GM23338 (cell line): ENCODE results near the gene KDM4C. TPM values are rescaled to one million over a fixed set of nuclear protein-coding genes. Genes with fewer than 3 reads are reported as not detected.

Source experiments
- ATAC-seq: fragments of 200-7000 bp; cut with Tn5 transposase; 3 replicates; pipeline ENCODE4 v1.9.1; 2020
- DNase-seq: peaks from one replicate; pipeline ENCODE4 v3.0.0-alpha.2; 2015; ENCODE audit warnings: low spot score
- H2AFZ ChIP-seq: fragments of 200-600 bp; sonication (generic); 2 replicates; pipeline ENCODE4 v1.8.0; 2016; ENCODE audit warnings: antibody characterized with exemption, mild to moderate bottlenecking, moderate library complexity
- H3F3A ChIP-seq: fragments of 200-600 bp; sonication (generic); replicated peaks from 2 replicates; pipeline ENCODE4 v1.8.0; 2017; ENCODE audit warnings: antibody characterized with exemption, mixed run types, low read depth
- H3K27ac ChIP-seq: fragments of 200-600 bp; sonication (generic); 2 replicates; pipeline ENCODE4 v1.6.1; 2016; ENCODE audit warnings: low read depth
- H3K27me3 ChIP-seq: fragments of 200-600 bp; sonication (generic); 2 replicates; pipeline ENCODE4 v1.8.0; 2016; ENCODE audit warnings: mild to moderate bottlenecking, mixed run types, moderate library complexity; ENCODE audit not compliant: insufficient read depth
- H3K36me3 ChIP-seq: fragments of 200-600 bp; sonication (generic); 2 replicates; pipeline ENCODE4 v1.8.0; 2016; ENCODE audit warnings: mild to moderate bottlenecking; ENCODE audit not compliant: insufficient read depth
- H3K4me1 ChIP-seq: fragments of 200-600 bp; sonication (generic); 2 replicates; pipeline ENCODE4 v1.8.0; 2016; ENCODE audit warnings: mild to moderate bottlenecking, moderate library complexity; ENCODE audit not compliant: insufficient read depth
- H3K4me2 ChIP-seq: fragments of 200-600 bp; sonication (generic); 2 replicates; pipeline ENCODE4 v1.7.1; 2017; ENCODE audit warnings: mixed run types
- H3K4me3 ChIP-seq: fragments of 200-600 bp; sonication (generic); 2 replicates; pipeline ENCODE4 v1.6.1; 2016; ENCODE audit warnings: mixed run types
- H3K79me2 ChIP-seq: fragments of 200-600 bp; sonication (generic); replicated peaks from 2 replicates; pipeline ENCODE4 v1.8.0; 2017; ENCODE audit warnings: mild to moderate bottlenecking; ENCODE audit not compliant: insufficient read depth
- H3K9me2 ChIP-seq: fragments of 200-600 bp; sonication (generic); 2 replicates; pipeline ENCODE4 v1.8.0; 2017; ENCODE audit not compliant: insufficient read depth
- H4K20me1 ChIP-seq: fragments of 200-600 bp; sonication (generic); replicated peaks from 2 replicates; pipeline ENCODE4 v1.8.0; 2017; ENCODE audit warnings: mild to moderate bottlenecking; ENCODE audit not compliant: insufficient read depth
- H3K27ac Mint-ChIP-seq: 2 replicates; pipeline ENCODE4 v1.8.0; 2020; ENCODE audit warnings: inconsistent platforms, mild to moderate bottlenecking, moderate library complexity, mixed read lengths
- H3K27me3 Mint-ChIP-seq: 3 replicates; pipeline ENCODE4 v1.8.0; 2022; ENCODE audit warnings: low read depth, mild to moderate bottlenecking, moderate library complexity, mixed read lengths, inconsistent platforms; ENCODE audit not compliant: insufficient read depth, poor library complexity
- H3K36me3 Mint-ChIP-seq: 3 replicates; pipeline ENCODE4 v1.8.0; 2021; ENCODE audit warnings: low read depth, mild to moderate bottlenecking, inconsistent platforms, moderate library complexity, mixed read lengths
- H3K4me1 Mint-ChIP-seq: 3 replicates; pipeline ENCODE4 v1.8.0; 2020; ENCODE audit warnings: mild to moderate bottlenecking, inconsistent platforms, mixed read lengths
- H3K4me3 Mint-ChIP-seq: 3 replicates; pipeline ENCODE4 v1.8.0; 2021; ENCODE audit warnings: moderate library complexity, mild to moderate bottlenecking, inconsistent platforms, mixed read lengths
- H3K9me3 Mint-ChIP-seq: 3 replicates; pipeline ENCODE4 v1.8.0; 2020; ENCODE audit warnings: moderate library complexity, mild to moderate bottlenecking, inconsistent platforms, mixed read lengths
- CREB1 ChIP-seq: fragments of 250-450 bp; sonication (Bioruptor Pico); IDR thresholded peaks from 2 replicates; pipeline ENCODE4 v1.5.0; 2020; ENCODE audit warnings: low read depth, mild to moderate bottlenecking, moderate library complexity
- EZH2 ChIP-seq: fragments of 200-600 bp; sonication (generic); IDR thresholded peaks from one replicate; pipeline ENCODE4 v1.8.0; 2017; ENCODE audit warnings: antibody characterized with exemption, mild to moderate bottlenecking, low read depth; ENCODE audit not compliant: unreplicated experiment
- EZH2phosphoT487 ChIP-seq: fragments of 200-600 bp; sonication (generic); IDR thresholded peaks from one replicate; pipeline ENCODE4 v1.8.1; 2018; ENCODE audit warnings: antibody characterized with exemption; ENCODE audit not compliant: unreplicated experiment
- JUNB ChIP-seq: IDR thresholded peaks from one replicate; pipeline ENCODE4 v1.6.1; 2016; ENCODE audit warnings: antibody characterized with exemption; ENCODE audit not compliant: unreplicated experiment
- NANOG ChIP-seq: IDR thresholded peaks from 2 replicates; pipeline ENCODE4 v1.6.1; 2016; ENCODE audit warnings: antibody characterized with exemption, borderline replicate concordance
- POLR2AphosphoS5 ChIP-seq: IDR thresholded peaks from 2 replicates; pipeline ENCODE4 v1.6.1; 2016; ENCODE audit warnings: antibody characterized with exemption, low read depth
- STAT1 ChIP-seq: IDR thresholded peaks from one replicate; pipeline ENCODE4 v1.6.1; 2016; ENCODE audit warnings: antibody characterized with exemption; ENCODE audit not compliant: unreplicated experiment
- ZNF114 ChIP-seq: fragments of 250-450 bp; sonication (Bioruptor Pico); IDR thresholded peaks from 2 replicates; pipeline ENCODE4 v1.5.0; 2020; ENCODE audit warnings: mild to moderate bottlenecking, moderate library complexity
- ZNF331 ChIP-seq: fragments of 250-450 bp; sonication (Bioruptor Pico); IDR thresholded peaks from 2 replicates; pipeline ENCODE4 v1.5.0; 2020; ENCODE audit warnings: low read depth, mild to moderate bottlenecking, moderate library complexity
- polyA plus RNA-seq: library from polyadenylated mRNA; unstranded; fragments of >200 nt; fragmentation: Nextera tagmentation; extraction: Ambion mirVana; gene quantifications from 2 replicates; pipeline ENCODE4 v1.2.1, GENCODE V29; 2016
- total RNA-seq: library from RNA; depleted of rRNA; stranded (reverse); fragments of >200 nt; shearing (Covaris generic); gene quantifications from 2 replicates; pipeline ENCODE4 v1.2.3, GENCODE V29; 2014
- TF ChIP-seq, protein P1 (sequence below): fragments of 250-450 bp; sonication (Bioruptor Pico); IDR thresholded peaks from 2 replicates; pipeline ENCODE4 v1.5.0; 2020; ENCODE audit warnings: mild to moderate bottlenecking, moderate library complexity
- TF ChIP-seq, protein P2 (sequence below): IDR thresholded peaks from 2 replicates; pipeline ENCODE4 v1.6.1; 2016; ENCODE audit warnings: antibody characterized with exemption
- TF ChIP-seq, protein P3 (sequence below), 2 experiments: fragments of 200-600 bp in 1 of 2; sonication (generic) in 1 of 2; conservative IDR thresholded peaks; 2 replicates each; pipeline versions ENCODE4 v1.5.1 to v1.6.1; 2016 to 2017; ENCODE audit warnings: antibody characterized with exemption in 2 of 2, low read depth in 2 of 2, mild to moderate bottlenecking in 2 of 2, moderate library complexity in 1 of 2
- TF ChIP-seq, protein P4 (sequence below): IDR thresholded peaks from one replicate; pipeline ENCODE4 v1.6.1; 2018; ENCODE audit warnings: antibody characterized with exemption; ENCODE audit not compliant: unreplicated experiment

The KDM4C gene
- total and polyA plus RNA-seq, 2 experiments from 2014 or later, result 12.0 to 43.8 TPM

DNA sequence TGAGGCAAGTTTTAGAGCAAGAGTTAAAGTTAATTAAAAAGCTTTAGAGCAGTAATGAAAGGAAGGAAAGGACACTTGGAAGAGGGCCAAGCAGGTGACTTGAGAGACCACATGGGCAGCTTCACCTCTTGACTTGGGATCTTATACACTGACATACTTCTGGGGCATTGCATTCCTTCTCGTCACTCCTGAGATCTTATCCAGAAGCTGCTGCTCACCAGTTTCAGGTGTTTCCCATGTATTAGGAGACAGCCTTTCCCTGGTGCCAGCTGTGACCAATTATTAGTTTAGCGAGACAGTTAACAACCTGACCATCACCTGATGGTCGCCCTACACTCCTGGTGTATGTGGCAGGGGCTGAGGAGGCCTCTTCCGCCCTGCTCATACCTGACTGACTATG lies 382.1 kb downstream of the KDM4C start:
- ATAC-seq, result no peak
- Histone ChIP-seq H2AFZ (no peak overlapping the region), H4K20me1 (no peaks in the 10 kb centered on the region), H3K9me2 (no peaks in the 10 kb centered on the region), H3K36me3 (no peaks in the 10 kb centered on the region), H3F3A (no peaks in the 10 kb centered on the region), H3K4me1 (no peaks in the 10 kb centered on the region), H3K27me3 (no peaks in the 10 kb centered on the region), H3K4me3 (no peak overlapping the region), H3K27ac (no peak overlapping the region), H3K79me2 (no peaks in the 10 kb centered on the region), H3K4me2 (no peak overlapping the region)
- no peak overlapping the region for H3K27ac Mint-ChIP-seq
- H3K4me1 Mint-ChIP-seq, result peaks cover 3% of the 10 kb centered on the region; the same call in 2 of the 3 replicates
- peaks cover 4% of the 10 kb centered on the region for H3K27me3 Mint-ChIP-seq
- H3K36me3 Mint-ChIP-seq, result no peaks in the 10 kb centered on the region
- H3K4me3 Mint-ChIP-seq, result no peak overlapping the region
- H3K9me3 Mint-ChIP-seq, result no peaks in the 10 kb centered on the region
- DNase-seq, result no peak
- TF ChIP-seq ZNF331 (CRISPR knock-in tag), result no peak
- no peak for TF ChIP-seq JUNB
- TF ChIP-seq EZH2phosphoT487, result no peak
- TF ChIP-seq POLR2AphosphoS5, result no peak
- TF ChIP-seq EZH2, result no peak
- TF ChIP-seq, protein P1, sequence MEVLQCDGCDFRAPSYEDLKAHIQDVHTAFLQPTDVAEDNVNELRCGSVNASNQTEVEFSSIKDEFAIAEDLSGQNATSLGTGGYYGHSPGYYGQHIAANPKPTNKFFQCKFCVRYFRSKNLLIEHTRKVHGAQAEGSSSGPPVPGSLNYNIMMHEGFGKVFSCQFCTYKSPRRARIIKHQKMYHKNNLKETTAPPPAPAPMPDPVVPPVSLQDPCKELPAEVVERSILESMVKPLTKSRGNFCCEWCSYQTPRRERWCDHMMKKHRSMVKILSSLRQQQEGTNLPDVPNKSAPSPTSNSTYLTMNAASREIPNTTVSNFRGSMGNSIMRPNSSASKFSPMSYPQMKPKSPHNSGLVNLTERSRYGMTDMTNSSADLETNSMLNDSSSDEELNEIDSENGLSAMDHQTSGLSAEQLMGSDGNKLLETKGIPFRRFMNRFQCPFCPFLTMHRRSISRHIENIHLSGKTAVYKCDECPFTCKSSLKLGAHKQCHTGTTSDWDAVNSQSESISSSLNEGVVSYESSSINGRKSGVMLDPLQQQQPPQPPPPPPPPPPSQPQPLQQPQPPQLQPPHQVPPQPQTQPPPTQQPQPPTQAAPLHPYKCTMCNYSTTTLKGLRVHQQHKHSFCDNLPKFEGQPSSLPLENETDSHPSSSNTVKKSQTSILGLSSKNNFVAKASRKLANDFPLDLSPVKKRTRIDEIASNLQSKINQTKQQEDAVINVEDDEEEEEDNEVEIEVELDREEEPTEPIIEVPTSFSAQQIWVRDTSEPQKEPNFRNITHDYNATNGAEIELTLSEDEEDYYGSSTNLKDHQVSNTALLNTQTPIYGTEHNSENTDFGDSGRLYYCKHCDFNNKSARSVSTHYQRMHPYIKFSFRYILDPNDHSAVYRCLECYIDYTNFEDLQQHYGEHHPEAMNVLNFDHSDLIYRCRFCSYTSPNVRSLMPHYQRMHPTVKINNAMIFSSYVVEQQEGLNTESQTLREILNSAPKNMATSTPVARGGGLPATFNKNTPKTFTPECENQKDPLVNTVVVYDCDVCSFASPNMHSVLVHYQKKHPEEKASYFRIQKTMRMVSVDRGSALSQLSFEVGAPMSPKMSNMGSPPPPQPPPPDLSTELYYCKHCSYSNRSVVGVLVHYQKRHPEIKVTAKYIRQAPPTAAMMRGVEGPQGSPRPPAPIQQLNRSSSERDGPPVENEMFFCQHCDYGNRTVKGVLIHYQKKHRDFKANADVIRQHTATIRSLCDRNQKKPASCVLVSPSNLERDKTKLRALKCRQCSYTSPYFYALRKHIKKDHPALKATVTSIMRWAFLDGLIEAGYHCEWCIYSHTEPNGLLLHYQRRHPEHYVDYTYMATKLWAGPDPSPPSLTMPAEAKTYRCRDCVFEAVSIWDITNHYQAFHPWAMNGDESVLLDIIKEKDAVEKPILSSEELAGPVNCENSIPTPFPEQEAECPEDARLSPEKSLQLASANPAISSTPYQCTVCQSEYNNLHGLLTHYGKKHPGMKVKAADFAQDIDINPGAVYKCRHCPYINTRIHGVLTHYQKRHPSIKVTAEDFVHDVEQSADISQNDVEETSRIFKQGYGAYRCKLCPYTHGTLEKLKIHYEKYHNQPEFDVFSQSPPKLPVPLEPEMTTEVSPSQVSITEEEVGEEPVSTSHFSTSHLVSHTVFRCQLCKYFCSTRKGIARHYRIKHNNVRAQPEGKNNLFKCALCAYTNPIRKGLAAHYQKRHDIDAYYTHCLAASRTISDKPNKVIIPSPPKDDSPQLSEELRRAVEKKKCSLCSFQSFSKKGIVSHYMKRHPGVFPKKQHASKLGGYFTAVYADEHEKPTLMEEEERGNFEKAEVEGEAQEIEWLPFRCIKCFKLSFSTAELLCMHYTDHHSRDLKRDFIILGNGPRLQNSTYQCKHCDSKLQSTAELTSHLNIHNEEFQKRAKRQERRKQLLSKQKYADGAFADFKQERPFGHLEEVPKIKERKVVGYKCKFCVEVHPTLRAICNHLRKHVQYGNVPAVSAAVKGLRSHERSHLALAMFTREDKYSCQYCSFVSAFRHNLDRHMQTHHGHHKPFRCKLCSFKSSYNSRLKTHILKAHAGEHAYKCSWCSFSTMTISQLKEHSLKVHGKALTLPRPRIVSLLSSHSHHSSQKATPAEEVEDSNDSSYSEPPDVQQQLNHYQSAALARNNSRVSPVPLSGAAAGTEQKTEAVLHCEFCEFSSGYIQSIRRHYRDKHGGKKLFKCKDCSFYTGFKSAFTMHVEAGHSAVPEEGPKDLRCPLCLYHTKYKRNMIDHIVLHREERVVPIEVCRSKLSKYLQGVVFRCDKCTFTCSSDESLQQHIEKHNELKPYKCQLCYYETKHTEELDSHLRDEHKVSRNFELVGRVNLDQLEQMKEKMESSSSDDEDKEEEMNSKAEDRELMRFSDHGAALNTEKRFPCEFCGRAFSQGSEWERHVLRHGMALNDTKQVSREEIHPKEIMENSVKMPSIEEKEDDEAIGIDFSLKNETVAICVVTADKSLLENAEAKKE (CRISPR knock-in tag), result no peak
- TF ChIP-seq, protein P2, sequence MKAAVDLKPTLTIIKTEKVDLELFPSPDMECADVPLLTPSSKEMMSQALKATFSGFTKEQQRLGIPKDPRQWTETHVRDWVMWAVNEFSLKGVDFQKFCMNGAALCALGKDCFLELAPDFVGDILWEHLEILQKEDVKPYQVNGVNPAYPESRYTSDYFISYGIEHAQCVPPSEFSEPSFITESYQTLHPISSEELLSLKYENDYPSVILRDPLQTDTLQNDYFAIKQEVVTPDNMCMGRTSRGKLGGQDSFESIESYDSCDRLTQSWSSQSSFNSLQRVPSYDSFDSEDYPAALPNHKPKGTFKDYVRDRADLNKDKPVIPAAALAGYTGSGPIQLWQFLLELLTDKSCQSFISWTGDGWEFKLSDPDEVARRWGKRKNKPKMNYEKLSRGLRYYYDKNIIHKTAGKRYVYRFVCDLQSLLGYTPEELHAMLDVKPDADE, result no peak
- TF ChIP-seq, protein P3, sequence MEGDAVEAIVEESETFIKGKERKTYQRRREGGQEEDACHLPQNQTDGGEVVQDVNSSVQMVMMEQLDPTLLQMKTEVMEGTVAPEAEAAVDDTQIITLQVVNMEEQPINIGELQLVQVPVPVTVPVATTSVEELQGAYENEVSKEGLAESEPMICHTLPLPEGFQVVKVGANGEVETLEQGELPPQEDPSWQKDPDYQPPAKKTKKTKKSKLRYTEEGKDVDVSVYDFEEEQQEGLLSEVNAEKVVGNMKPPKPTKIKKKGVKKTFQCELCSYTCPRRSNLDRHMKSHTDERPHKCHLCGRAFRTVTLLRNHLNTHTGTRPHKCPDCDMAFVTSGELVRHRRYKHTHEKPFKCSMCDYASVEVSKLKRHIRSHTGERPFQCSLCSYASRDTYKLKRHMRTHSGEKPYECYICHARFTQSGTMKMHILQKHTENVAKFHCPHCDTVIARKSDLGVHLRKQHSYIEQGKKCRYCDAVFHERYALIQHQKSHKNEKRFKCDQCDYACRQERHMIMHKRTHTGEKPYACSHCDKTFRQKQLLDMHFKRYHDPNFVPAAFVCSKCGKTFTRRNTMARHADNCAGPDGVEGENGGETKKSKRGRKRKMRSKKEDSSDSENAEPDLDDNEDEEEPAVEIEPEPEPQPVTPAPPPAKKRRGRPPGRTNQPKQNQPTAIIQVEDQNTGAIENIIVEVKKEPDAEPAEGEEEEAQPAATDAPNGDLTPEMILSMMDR (conservative IDR thresholded peaks at IDR 0.05; ENCODE audit: low read depth in 2 of 2), result no peak
- no peak for TF ChIP-seq ZNF114 (CRISPR knock-in tag)
- TF ChIP-seq, protein P4, sequence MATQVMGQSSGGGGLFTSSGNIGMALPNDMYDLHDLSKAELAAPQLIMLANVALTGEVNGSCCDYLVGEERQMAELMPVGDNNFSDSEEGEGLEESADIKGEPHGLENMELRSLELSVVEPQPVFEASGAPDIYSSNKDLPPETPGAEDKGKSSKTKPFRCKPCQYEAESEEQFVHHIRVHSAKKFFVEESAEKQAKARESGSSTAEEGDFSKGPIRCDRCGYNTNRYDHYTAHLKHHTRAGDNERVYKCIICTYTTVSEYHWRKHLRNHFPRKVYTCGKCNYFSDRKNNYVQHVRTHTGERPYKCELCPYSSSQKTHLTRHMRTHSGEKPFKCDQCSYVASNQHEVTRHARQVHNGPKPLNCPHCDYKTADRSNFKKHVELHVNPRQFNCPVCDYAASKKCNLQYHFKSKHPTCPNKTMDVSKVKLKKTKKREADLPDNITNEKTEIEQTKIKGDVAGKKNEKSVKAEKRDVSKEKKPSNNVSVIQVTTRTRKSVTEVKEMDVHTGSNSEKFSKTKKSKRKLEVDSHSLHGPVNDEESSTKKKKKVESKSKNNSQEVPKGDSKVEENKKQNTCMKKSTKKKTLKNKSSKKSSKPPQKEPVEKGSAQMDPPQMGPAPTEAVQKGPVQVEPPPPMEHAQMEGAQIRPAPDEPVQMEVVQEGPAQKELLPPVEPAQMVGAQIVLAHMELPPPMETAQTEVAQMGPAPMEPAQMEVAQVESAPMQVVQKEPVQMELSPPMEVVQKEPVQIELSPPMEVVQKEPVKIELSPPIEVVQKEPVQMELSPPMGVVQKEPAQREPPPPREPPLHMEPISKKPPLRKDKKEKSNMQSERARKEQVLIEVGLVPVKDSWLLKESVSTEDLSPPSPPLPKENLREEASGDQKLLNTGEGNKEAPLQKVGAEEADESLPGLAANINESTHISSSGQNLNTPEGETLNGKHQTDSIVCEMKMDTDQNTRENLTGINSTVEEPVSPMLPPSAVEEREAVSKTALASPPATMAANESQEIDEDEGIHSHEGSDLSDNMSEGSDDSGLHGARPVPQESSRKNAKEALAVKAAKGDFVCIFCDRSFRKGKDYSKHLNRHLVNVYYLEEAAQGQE, result no peak
- TF ChIP-seq STAT1, result no peak
- no peak for TF ChIP-seq NANOG
- no peak for TF ChIP-seq CREB1 (CRISPR knock-in tag)
